Calu3 (cell line): ENCODE data around the gene ACSBG1. TPM values are rescaled to one million over a fixed set of nuclear protein-coding genes. Genes with fewer than 3 reads are reported as not detected.

Experiments
- BruUV-seq: library from RNA; stranded (reverse); fragments of 400-500 nt; replicated peaks from 2 replicates; lab custom pipeline; 2021; lab: Mats Ljungman, UMichigan
- CTCF ChIA-PET: fragments of 300-600 bp; sonication (Branson Sonifier 250); formaldehyde crosslinking; loops from one replicate; lab custom pipeline; 2022; ENCODE audit warnings: antibody characterized with exemption; lab: Charles Lee
- DNase-seq: peaks from one replicate; pipeline ENCODE4 v3.0.0; 2022
- H3K27ac Mint-ChIP-seq: one replicate; pipeline ENCODE4 v1.8.0; 2022; ENCODE audit warnings: mixed read lengths; ENCODE audit not compliant: unreplicated experiment
- H3K27me3 Mint-ChIP-seq: one replicate; pipeline ENCODE4 v1.8.0; 2022; ENCODE audit warnings: mixed read lengths; ENCODE audit not compliant: unreplicated experiment
- H3K36me3 Mint-ChIP-seq: one replicate; pipeline ENCODE4 v1.8.0; 2022; ENCODE audit warnings: mild to moderate bottlenecking, moderate library complexity, mixed read lengths; ENCODE audit not compliant: insufficient read depth, unreplicated experiment
- H3K4me1 Mint-ChIP-seq: one replicate; pipeline ENCODE4 v1.8.0; 2022; ENCODE audit warnings: mild to moderate bottlenecking, low read depth, mixed read lengths; ENCODE audit not compliant: unreplicated experiment
- H3K4me3 Mint-ChIP-seq: one replicate; pipeline ENCODE4 v1.8.0; 2022; ENCODE audit warnings: mild to moderate bottlenecking, low read depth, moderate library complexity, mixed read lengths; ENCODE audit not compliant: unreplicated experiment
- H3K9me3 Mint-ChIP-seq: one replicate; pipeline ENCODE4 v1.8.0; 2022; ENCODE audit warnings: low read depth, mixed read lengths; ENCODE audit not compliant: unreplicated experiment
- CTCF ChIP-seq: fragments of 200-600 bp; IDR thresholded peaks from one replicate; pipeline ENCODE4 v1.8.0; 2022; ENCODE audit warnings: antibody characterized with exemption; ENCODE audit not compliant: unreplicated experiment
- intact Hi-C: fragments of 100-400 bp; cut with micrococcal nuclease; formaldehyde crosslinking; loops from one replicate; pipeline ENCODE4 v1.10.0; 2022; ENCODE audit not compliant: unreplicated experiment
- total RNA-seq: library from RNA; stranded (reverse); gene quantifications from 2 replicates; pipeline ENCODE4 v1.2.3, GENCODE V29; 2022

ACSBG1 gene
- total RNA-seq, 1 experiment from 2014 or later: 0.45 TPM

- Mint-ChIP-seq H3K9me3 (no peaks in the 10 kb centered on the region), H3K36me3 (peaks cover 33% of the 10 kb centered on the region), H3K27me3 (no peaks in the 10 kb centered on the region), H3K4me3 (peak within 1 kb of the TSS; percentile 92), H3K4me1 (peaks cover 18% of the 10 kb centered on the region), H3K27ac (peak within 1 kb of the TSS; percentile 55)
- peak; percentile 100 for DNase-seq
- BruUV-seq: no TSS peak
- CTCF ChIA-PET: interaction anchor here (0.5 to 2.1 kb wide), 12 partner anchors 9 to 713 kb away, joined by 3 to 9 read pairs (median 4); no protein-coding TSS in a partner anchor
- no peak for TF ChIP-seq CTCF
- intact Hi-C loops: loop anchor here (2.0 kb wide), 1 partner anchor 14 kb away; no protein-coding TSS in a partner anchor
Measured at GRCh38 chr15:78149068-78149804, 85.1 kb downstream of the ACSBG1 start, which contains the start of gene IDH3A. Gene IDH3A, plus strand, starts transcription at chr15:78149362. Its CDS starts 42 bp downstream, at chr15:78149404.

GRCh38 chr15:78148392-78149067 is 85.8 kb downstream of the ACSBG1 start:
- Mint-ChIP-seq H3K4me3 (peak overlapping the region; percentile 92), H3K27ac (peak overlapping the region; percentile 55), H3K36me3 (peaks cover 33% of the 10 kb centered on the region), H3K9me3 (no peaks in the 10 kb centered on the region), H3K27me3 (no peaks in the 10 kb centered on the region), H3K4me1 (peaks cover 18% of the 10 kb centered on the region)
- CTCF ChIA-PET: interaction anchor here (0.5 to 2.1 kb wide), 11 partner anchors 9 to 712 kb away, joined by 3 to 9 read pairs (median 4); partner anchors contain the start of gene CIB2
- TF ChIP-seq CTCF: no peak
- no peak for DNase-seq
- BruUV-seq: TSS peak; percentile 95
- intact Hi-C loops: loop anchor here (2.0 kb wide), 1 partner anchor 14 kb away; no protein-coding TSS in a partner anchor

GRCh38 chr15:78147566-78147965 is 86.8 kb downstream of the ACSBG1 start:
- no peaks in the 10 kb centered on the region for H3K27me3 Mint-ChIP-seq
- peak overlapping the region; percentile 6 for H3K27ac Mint-ChIP-seq
- H3K4me1 Mint-ChIP-seq: peaks cover 18% of the 10 kb centered on the region
- H3K36me3 Mint-ChIP-seq: peaks cover 33% of the 10 kb centered on the region
- intact Hi-C loops: no loop called here
- no peak for TF ChIP-seq CTCF
- H3K9me3 Mint-ChIP-seq: no peaks in the 10 kb centered on the region
- no peak for DNase-seq
- peak overlapping the region; percentile 92 for H3K4me3 Mint-ChIP-seq
- CTCF ChIA-PET: interaction anchor here (1.4 kb wide), 1 partner anchor 17 kb away, joined by 6 read pairs; the partner anchor contains the start of gene CIB2
- BruUV-seq: no TSS peak

- DNase-seq: no peak
- Mint-ChIP-seq H3K9me3 (no peaks in the 10 kb centered on the region), H3K4me3 (no peak overlapping the region), H3K27ac (no peak overlapping the region), H3K27me3 (no peaks in the 10 kb centered on the region), H3K36me3 (peaks cover 33% of the 10 kb centered on the region), H3K4me1 (peaks cover 18% of the 10 kb centered on the region)
- TF ChIP-seq CTCF: no peak
- no TSS peak for BruUV-seq
- intact Hi-C loops: no loop called here
- CTCF ChIA-PET: no interaction called here
Measured at GRCh38 chr15:78146425-78147154, 87.8 kb downstream of the ACSBG1 start.
